Stimulated activated CD4-positive, alpha-beta T cell treated with anti-CD3 and anti-CD28 coated beads, TNF-alpha, amount 100 ng/mL, for 24 hours (primary cell): ENCODE measurements around the gene GLT6D1.
"Not testable (repeated sequence)": the region's sequence is repeated elsewhere in the genome, so short reads cannot be mapped to it uniquely, and the experiment has no call there.

Experiments
- DNase-seq, 3 experiments: peaks; one replicate each; pipeline ENCODE4 v3.0.0-alpha.2; 2020; ENCODE audit warnings: low read depth in 3 of 3

GLT6D1 gene

GRCh38 chr9:135639196-135639595 is at the start of gene GLT6D1:
Gene GLT6D1 (minus strand): TSS chr9:135639540. CDS start chr9:135639187, 353 bp downstream.
- no peak for DNase-seq

GRCh38 chr9:135689011-135689410 is 49.7 kb upstream of the GLT6D1 start:
- no peak for DNase-seq

DNA sequence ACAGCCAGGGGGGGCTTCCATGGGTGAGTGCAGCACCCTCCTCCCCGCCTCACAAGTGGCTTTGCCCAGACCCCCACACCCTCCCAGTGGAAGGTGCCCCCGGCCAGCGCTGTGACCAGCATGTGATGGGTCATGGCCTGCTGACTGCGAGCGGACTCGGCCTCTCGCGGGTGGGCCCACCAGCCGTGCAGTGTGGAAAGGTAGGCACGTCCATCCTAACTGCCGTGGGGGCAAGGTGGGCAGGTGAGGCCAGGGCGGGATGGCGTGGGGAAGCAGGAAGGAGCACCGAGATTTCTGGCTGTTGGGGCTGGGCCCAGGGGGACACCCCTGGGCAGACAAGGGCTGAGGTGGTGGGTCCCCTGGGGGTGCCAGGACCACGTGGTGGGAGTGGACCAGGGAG is 47.9 kb upstream of the GLT6D1 start:
- DNase-seq: no peak

- no peak for DNase-seq
Observed at GRCh38 chr9:135684691-135685090, 45.4 kb upstream of the GLT6D1 start.

- DNase-seq: no peak
Observed at GRCh38 chr9:135683401-135684034, 44.2 kb upstream of the GLT6D1 start.

DNA sequence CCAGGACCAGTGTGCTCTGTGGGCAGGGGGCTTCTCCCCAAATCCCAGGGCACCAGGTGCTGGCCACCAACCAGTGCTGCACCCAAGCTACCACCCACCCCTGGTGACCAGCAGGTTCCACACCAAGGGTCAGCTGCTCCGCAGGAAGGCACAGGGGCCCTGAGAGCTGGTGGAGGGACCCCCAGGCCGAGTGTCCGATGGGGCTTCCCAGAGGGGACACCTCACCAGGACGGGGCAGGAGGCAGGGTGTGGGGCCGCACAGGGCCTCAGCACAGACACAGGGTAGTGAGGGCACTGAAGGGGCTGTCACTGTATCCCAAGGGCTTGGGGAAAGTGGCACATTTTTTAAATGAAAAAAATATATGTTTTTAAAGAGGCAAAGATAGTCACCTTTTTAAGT is 41.8 kb upstream of the GLT6D1 start:
- DNase-seq: no peak

DNA sequence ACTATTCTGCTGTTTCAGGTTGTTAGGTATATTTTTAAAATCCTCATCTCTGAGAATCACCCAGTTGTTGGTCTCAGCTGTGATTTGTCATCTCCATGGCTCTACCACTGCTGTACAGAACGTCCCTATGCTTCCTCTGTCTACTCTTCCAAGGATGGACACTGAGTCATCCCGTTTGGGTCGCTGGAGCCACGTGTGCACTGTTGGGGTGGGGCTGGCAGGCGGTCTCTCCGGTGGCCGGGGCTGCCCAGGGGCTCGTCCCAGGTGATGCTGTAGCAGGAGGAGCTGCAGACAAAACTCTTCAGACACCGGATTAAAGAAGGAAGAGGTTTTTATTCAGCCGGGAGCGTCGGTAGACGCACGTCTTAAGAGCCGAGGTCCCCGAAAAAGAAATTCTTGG is 40.7 kb upstream of the GLT6D1 start:
- DNase-seq: no peak

- DNase-seq: no peak
Observed at GRCh38 chr9:135678236-135679017, 39.1 kb upstream of the GLT6D1 start.

DNA sequence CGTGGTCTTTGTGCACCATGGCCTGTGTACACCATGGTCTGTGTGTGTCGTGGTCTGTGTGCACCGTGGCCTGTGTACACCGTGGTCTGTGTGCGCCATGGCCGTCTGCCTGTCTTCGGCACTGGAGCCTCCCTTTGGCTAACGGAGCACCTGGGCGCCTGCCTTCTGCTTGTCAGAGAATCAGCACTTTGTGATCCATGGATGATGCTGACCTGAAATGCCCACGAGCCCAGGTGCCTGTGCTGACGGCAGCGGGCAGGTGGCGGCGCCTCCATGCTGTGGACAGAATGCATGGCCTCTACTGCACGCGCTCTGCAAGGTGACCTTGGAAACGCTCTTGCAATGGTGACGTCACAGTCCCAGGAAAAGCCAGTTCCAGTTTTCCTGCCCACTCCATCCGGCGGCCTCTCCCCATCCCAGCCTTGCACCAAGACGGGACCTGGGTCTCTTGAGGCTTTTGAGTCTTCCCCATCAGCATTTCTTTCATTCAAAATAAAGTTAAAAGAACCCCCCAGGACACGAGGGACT is 38.4 kb upstream of the GLT6D1 start:
- no peak for DNase-seq

DNA sequence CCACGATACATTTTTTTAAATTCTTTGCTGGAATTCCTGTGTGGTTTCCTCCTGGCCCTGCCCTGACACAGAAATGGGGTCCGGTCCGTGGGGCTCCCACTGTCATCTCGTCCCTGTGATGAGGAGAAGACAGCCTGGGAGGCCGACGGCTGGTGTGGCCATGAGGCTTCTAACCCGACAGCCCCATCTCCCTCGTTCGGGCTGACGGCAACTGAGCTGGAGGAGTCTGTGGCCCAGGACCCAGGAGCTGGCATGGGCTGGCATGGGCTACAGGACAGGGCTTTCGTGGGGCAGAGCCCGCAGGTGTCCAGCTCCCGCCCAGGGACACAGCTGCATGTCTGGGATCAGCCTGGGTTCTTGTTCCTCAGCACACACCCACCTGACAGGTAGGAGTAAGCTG is 37.6 kb upstream of the GLT6D1 start:
- DNase-seq: no peak

DNA sequence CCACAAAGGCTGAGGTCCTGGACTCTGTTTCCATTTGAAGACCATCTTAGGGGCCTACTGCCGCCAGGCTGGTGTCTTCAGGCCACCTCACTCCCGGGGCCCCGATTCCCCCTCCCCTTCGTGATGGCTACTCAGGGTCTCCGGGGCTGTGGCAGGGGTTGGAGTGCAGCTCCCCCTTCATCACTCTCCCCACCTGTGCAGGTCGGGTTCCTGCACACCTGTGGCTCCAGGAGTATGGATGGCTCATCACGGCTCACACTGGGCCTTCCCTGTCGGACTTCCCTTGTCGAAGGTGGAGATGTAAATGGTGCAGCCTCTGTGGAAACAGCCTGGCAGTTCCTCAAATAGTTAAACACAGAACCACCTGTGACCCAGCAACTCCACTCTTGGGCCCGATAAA is 35.6 kb upstream of the GLT6D1 start:
- no peak for DNase-seq

DNA sequence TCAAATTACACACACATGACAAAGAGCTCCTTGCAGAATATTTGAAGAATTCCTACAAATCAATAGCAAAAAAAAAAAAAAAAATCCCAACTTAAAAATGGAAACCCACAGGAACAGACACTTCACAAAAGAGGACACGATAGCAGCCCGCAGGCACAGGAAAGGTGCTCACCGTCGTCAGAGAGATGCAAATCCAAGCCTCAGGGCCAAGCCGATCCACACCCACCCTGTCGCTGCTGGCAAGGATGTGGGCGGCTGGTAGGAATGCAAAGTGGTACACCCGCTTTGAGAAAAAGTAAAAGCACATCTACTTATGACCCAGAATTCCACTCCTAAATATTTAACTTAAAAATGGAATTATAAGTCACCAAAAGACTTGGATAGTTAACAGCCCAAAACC is 34.6 kb upstream of the GLT6D1 start:
- DNase-seq: no peak

GRCh38 chr9:135672786-135673185 is 33.4 kb upstream of the GLT6D1 start:
- DNase-seq: not testable (repeated sequence)

- DNase-seq: no peak
Observed at GRCh38 chr9:135671591-135672041, 32.3 kb upstream of the GLT6D1 start.

DNA sequence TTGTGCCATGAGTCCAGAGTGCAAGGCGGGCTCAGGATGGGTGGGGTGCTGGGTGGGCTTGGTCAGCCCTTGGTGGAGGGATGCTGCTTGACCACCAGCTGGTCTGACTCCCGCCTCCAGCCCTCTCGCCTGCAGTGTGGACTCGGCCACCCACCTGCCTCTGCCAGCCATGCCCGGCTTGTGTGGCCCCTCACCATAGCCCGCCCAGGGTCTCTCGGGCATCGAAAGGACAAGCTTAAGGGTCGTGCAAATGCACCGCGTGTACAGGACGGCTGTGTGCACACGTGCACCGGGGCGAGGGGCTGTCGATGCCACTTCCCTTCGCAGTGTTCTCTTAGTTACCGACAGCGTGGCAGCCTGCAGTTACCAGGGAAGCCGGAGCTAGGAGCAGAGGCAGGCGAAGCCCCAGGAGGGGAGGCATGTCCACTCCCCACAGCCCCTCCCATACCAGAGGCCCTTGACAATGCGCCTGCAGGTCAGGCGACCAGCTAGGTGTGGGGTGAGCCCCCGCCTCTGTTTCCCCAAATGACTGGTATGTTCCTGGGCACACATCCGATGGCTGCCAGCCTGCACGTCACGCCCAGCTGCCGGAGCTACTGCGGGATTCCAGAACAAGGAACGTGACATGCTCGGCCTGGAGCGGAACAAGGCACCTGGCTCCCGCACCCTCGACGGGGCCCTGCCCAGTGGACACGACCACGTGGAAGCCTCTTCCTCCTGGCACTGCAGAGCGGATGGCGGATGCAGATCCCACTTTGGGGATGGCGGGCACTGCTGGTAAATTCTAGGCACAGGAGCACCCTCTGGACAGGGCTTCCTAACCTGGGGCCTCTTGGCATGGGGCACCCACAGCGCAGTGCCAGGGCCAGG is 31.6 kb upstream of the GLT6D1 start:
- DNase-seq: no peak

GRCh38 chr9:135669616-135670285 is 30.4 kb upstream of the GLT6D1 start:
- DNase-seq: no peak

DNA sequence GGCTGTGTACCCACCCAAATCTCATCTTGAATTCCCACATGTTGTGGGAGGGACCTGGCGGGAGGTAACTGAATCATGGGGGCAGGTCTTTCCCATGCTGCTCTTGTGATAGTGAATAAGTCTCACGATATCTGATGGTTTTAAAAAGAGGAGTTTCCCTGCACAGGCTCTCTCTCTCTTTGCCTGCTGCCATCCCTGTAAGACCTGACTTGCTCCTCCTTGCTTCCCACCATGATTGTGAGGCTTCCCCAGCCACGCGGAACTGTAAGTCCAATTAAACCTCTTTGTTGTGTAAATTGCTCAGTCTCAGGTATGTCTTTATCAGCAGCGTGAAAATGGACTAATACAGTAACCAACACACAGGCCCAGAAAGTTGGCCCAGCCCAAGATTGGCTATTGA is 29.7 kb upstream of the GLT6D1 start:
- DNase-seq: not testable (repeated sequence)

- DNase-seq: no peak
Observed at GRCh38 chr9:135667463-135668001, 28.2 kb upstream of the GLT6D1 start.

GRCh38 chr9:135666534-135667462 is 27.5 kb upstream of the GLT6D1 start:
- no peak for DNase-seq

DNA sequence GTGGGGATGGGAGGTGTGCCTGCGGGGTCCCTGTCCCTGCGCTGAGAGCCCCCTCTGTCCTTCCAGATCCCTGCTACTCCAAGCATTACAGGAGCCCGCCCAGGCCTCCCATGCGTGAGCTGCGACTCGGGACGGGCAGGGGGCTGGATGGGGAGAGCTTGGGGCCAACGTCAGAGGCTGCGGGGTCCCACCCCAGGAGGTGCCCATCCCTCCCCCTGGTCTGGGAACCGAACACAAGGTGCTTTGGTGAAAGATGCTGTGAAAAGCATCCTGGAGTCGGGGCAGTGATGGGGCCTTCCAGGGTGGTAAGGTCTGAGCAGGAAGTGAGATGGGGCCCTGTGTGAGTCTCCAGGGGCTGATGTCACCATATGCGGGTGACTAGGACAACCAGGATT is 26.5 kb upstream of the GLT6D1 start:
- DNase-seq: no peak
